HG03460 (cell line): ENCODE results near the gene FLT3.
"Not testable (repeated sequence)": the region's sequence is repeated elsewhere in the genome, so short reads cannot be mapped to it uniquely, and the experiment has no call there.

ENCODE experiments used
- ATAC-seq: cut with Tn5 transposase; IDR thresholded peaks from one replicate; pipeline ENCODE4 v1.9.1; 2021; ENCODE audit not compliant: unreplicated experiment

FLT3 gene

DNA sequence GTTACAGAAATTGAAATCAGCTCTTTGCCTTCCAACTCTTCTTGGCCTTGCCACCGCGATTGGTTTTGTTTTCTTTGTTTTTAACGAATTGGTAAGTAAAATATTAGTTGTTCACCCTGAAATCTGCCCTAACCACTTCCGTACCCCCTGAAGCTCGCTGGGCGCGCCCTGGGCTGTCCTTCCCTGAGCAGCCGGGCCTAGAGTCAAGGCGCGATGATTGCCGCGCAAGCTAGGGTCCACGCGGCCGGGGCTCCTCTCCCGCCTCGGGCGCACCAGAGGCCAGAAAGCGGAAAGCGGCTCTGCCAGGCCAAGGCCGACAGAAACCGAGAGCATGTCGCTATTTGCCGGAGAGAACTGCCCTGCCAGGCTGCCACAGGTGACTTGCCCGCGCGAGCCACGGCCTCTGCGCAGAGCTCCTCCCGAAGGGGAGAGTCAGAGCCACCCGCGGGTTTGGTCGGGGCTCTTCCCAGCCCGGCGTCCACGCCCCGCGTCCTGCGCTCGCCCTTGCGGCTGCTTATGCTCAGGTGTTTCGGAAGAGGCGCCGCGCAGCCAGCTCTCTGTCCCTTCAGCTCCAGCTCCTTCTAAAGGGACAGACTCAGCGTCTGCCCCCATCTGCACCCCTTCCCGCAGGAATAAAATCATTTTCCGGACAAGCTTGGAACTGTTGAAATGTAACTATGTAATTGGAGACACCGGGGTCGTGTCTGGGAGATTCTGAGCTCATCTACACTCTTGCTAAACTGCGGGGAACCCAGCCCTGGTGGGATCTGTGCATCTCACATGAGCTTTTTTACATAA is 124.6 kb downstream of the FLT3 start:
- no peak for ATAC-seq

DNA sequence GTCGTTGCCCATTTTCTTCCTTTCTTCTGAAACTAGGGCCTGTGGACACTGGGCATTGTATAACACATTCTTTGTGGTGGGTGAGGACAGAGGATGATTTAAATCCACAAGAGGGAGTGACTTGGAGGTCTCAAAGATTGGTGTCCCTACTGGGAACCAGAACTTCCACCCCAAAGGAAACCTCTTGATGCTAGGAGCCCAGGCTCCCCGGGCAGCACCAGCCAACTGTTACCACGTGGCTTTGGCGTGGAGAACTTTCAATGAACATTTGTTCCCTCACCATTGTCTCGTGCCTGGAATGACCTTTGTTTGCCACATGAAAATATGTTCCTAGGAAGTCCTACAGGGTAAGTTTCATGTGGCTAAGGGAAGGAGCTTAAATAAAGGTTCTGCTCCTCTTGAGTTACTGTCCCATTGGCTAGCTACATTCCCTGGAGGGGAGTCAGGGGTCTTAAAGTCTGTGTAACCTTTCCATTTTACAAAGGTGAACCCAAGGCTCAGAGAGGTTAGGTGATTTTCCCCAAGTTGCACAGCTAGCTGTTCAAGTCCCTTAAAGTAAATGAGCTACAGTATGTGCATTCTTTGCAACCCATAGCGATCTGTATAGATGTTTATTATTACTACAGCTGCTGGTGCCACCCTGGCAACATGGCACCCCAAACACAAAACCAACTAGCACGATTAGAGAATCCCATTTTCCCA is 126.3 kb downstream of the FLT3 start:
- no peak for ATAC-seq

DNA sequence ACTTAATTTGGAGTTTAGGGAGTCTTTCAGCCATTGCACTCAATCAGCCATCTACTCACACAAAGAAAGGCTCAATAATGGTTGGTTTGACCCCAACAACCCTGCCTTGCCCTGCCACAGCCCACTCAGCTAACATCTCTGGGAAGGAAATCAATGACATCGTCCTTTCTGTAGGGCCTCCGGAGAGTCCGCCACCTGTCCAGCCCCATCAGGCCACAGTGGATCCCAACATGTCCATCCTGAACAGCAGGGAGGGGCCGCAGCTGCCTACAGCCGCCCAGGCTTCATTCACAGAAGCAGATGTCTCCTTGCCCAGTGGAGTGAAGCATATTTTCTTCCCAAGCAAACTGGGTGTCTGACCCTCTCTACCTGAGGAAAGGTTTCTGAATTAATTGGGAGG is 127.1 kb downstream of the FLT3 start:
- ATAC-seq: no peak

DNA sequence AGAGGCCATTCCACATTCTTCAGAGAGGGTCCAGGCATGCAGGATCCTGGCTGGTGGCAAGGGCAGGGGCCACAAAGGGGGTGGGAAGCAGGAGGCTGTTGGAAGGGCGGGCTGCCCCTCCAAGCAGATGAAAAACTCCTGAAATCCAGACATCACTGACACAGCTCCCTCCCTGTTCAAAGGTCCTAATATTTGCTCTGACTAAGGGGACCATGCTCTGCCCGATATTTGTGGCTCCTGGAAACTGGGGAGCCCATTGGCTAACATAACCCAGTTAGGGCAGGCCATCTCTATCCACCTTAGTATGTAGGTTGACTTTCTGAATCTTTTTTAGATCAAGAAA is 127.9 kb downstream of the FLT3 start:
- no peak for ATAC-seq

DNA sequence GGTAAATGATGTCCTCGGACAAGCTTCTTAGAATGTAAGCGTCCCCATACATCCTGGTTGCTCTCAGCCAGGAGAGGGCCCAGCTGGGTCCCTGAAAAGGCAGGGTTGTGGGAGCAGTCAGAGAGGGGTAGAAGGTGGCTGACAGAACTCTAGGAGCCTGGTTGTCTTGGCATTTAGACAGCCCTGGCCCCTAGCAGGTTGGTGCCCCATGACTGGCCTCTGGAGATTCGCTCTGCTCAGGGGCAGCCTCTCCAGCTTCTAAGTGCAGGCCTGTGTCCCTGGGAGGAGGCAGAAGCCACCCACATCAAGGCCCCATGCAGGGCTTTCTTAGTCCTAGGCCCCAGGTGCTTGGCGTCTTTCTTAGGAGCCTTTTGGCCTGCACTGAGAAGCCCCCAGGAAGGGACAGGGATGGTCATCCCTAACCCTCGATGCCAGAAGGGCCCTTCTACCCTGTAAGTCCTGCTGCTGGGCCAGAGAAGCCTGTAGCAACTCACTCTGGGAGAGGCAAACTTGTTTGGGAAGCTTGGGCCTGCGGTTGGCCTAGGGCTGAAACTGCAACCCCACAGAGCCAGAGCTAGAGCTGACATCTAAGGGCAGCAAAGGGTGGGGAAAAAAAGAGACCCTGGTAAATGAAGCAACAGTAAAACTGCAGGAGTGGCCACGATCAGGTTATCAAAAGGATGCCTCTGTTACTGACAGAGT is 128.4 kb downstream of the FLT3 start:
- ATAC-seq: no peak

DNA sequence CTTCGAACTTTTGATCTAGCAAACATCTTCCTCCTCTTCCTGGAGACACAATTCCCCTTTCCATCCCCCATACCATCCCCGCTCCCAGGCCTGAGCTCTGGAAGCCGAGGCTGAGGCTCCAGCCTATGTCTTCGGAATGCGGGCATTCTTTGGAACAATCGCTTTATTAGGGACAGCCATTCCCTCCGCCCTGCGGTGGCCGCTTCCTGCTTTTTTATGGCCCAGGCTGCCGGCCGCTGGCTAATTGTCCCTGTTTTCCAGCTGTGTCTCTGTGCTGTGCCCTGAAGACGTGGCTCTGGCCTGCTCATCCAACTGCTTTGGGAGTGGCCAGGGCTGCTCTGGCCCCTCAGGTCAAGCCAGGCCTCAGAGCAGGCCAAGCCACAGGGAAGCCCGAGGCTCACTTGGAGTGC is 129.1 kb downstream of the FLT3 start:
- no peak for ATAC-seq

DNA sequence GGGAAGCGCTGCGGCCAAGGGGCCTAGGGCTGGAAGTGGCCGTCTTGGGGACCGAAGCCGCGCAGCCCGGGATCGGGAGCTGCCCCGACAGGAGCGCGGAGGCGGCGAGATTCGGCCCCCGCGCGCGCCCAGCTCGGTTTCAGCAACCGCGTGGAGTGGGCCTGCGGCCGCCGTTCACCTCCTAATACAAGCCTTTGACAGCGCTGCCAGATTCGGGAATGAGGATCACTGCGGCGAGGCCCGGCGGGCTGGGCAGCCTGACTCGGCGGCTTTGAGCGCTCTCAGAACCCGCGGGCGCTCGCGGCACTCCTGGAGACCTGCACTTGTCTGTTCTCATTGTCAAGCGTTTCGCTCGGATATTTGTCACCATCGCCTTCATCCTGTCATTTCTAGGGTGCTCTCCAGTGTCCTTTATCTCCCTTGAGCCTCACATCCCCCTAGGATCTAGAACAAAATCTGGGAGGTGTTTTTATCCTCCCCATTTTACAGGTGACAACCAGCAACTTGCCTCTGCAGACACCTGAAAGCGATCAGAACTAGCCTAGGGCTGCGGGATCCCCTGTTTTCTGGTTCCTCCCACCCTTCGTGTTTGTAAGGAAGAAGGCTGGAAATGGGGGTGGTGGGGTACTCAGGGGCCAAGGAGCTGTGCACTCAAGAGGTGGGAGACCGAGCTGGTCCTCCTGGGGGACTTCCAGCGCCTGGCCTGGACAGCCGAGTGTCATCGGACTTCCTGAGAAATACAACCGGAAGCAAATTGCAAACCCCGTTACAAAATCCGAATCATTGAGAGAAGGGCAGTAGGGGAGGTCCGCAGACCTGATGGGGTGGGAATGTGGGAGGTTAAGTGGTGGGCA is 129.8 kb downstream of the FLT3 start:
- ATAC-seq: no peak

DNA sequence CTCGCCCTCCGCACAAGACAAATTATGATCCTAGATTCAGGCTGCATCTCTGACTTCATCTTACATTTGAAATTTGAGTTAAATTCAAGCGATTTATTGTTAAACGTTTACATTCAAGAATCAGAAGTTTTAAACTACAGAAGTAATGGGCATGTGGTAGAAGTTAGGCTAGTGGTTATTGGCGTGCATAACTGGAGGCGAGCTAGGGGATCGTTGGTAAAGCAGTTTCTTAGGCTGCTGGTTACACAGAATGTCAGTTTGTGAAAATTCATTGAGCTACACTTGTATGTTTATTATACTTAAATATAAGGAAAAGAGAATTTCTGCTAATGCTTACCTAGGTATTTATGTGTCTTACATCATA is 130.5 kb downstream of the FLT3 start:
- no peak for ATAC-seq

DNA sequence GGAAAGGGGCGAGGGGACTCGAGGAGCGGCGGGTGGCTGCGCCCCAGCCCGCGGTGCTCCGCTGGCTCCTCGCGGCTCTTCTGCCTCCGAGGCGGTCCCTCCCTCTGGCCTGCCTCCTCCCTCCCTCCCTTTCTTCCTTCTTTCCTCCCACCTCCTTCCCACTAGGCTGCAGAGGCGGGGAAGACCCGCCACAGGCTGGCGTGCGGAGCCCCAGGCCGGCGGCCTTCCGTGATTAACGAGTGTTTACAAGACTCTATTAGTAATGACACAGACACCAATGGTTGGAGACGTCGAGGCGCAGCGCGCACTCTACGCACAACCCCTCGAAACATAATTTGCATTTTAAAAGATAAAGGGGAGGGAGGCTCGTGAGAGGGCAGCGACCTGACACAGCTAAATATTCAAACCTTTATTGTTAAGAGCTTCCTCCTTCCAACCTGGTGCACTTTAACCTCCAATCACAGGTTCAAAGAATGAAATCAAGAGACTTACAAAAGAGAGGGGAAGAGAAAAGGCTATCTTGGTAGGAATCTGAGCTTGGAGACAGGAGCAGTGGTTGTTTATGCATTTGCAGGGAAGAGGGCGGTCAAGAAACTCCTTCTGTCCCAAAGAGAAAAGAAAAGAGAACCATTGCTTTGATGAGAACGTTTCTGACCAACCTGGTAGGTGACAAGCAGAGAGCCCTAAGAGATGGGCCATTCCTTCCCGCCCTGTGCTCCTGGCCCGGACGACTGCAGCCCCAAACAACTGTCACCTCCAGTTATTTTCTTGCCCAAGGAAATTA is 131.1 kb downstream of the FLT3 start, which contains the start of gene CDX2:
CDX2 (minus strand) TSS at position 234 of the 784 bp plus-strand sequence. CDS start 309 bp downstream, outside the sequence.
- no peak for ATAC-seq

DNA sequence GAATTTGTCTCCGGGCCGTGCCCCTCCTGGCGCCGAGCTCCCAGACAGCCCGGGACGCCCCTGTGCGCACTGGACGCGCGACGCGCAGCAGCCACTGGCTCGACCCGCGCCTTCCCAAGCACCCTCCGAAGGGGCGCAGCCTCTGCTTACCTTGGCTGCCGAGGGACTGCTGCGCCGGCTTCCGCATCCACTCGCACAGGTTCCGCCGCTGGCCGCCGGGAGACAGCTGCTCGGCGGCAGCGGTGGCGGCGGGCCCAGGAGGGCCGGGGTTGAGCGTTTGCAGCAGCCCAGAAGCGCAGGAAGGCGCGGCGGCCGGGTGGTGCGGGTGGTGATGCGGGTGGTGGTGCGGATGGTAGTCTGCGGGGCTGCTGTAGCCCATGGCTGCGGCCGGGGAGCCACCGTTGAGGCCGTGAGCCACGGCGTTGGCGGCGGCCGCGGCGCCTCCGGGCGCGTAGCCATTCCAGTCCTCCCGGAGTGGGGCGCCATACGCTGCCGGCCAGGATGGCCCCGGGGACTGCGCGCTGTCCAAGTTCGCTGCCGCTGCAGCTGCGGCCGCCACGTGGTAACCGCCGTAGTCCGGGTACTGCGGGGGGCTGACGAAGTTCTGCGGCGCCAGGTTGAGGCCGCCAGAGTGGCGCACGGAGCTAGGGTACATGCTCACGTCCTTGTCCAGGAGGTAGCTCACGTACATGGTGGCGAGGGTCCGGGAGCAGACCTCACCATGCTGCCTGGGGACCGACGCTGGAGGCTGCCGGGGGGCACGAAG is 131.9 kb downstream of the FLT3 start:
- ATAC-seq: no peak

DNA sequence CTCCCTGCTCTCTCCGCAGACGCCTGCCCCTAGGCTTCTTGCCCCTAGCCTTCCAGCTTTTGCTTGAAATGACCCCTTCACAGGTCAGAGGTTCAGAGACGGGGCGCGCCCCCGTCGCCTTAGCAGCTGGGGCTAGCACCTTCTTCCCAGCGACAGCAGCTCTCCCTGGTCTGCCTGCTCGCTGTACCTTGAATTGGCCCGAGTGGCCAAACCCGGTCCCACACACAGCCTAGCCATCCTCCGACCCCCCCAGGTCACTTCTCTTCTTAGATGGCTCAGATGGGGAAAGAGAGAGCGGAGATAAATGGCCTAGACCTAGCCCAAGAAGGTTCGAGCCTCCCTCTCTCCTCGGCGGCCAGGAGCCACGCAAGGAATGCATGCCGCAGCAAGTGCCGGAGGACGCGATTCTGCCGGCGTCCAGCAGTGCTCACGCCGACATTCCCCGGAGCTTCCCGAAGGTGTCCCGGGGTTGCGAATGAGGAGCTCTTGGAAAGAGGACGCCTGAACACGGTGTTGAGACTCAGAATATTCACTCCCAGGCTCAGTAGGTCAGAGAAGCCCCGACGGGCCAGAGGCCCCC is 132.6 kb downstream of the FLT3 start:
- no peak for ATAC-seq

DNA sequence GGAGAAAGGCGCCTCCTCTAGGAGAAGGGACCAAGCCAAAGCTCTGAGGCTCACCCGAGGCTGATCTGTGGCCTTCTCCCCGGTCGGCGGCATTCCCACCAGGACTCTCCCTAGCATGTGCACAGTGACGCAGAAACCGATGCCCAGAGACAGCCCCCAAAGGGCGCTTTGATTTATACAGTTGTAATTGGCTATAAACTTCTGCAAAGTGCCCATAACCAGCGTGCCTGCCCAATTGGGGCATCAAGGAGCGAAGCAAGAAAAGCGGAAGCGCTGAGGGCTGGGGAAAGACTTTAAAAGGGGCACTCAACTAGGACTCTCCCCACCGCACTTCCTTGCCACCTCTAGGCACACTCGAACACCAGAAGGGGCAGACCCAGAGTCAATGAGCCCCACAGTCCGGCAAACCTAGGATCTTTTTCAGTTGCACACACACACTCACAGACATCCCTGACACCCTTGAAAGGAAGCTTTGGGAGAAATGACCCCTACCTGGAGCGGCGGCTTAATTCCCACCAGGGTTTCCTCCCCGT is 133.1 kb downstream of the FLT3 start:
- no peak for ATAC-seq

DNA sequence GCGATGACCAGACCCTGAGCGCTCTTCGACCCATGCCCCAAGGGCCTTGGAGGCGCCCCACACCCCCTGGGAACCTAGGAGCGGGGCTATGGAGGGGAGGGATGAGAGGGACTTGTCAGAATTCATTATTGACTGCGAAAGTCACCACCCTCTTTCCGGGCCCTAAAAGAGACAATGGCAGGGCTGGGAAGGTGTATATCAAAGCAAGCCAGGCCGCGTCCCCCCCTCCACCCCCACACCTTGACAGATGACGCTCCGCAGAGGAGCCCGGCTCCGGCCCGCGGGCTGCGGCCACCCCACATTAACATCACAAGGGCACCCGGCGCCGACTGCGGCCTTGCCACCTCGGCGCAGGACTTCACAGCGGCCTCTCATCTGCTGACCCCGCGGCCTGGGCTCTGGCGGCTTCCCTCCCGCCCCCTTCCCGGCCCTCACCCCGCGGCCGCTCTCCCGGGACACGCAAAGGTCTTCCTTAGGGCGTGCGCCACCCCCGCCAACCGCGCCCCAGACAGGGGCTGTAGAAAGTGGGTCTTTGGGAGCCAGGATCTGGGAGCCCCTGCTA is 133.7 kb downstream of the FLT3 start:
- ATAC-seq: no peak

DNA sequence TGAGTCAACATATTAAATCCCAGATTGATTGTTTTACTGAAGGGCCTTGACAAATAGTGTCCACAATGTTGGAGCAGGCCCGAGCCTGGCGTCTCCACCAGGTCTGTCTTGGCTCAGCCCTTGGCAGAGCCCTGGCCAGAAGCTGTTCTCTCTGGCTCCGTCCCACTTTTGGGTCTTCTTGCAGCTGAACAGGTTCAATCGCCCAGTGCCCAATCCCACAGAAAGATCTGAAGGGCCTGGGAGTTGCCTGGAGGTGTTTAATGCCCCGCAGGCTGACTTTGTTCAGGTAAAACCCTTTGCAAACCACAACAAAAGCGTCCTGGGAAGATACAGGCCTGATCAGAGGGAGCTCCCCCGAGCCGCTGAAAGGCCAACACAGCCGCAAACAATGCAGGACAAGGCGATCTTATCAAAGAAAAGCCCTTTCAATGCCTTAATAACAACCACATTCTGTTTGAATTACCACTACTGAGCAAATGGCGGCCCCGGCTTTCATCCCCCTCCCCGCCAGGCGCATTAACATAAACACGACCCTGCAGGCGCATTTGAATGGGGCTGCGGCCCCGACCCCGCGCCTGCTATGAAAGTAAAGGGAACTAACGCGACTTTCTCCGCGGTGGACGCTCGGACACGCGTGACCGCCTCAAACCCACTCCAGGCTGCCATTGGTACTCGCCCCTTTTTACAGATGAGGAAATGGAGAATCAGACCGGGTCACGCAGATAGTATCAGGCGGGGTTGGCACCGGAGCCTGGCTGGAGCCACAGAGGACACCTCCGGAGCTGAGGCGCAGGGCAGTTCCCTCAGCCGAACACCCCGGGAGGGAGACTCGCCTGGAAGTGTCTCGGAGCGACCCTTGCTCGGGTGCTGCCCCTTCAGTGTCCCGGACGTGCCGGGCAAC is 134.4 kb downstream of the FLT3 start:
- ATAC-seq: no peak

DNA sequence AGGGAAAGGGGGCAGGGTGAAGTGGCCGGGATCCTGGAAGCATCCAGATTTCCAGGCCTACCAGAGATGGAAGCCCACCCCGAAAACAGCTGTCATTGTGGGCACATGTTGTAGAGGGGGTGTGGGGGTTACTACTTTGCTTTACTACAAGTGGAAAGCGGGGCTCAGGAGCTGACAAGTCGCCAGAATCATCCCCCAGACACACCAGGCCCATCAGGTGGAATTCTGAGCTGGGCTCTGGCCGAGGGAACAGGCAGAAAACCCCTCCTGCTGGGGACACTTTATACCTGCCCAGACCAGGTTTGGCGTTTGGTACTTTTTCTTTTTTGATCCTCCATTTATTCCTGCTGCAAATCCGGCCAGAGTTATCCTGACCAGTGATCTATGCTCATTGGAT is 135.0 kb downstream of the FLT3 start:
- no peak for ATAC-seq

DNA sequence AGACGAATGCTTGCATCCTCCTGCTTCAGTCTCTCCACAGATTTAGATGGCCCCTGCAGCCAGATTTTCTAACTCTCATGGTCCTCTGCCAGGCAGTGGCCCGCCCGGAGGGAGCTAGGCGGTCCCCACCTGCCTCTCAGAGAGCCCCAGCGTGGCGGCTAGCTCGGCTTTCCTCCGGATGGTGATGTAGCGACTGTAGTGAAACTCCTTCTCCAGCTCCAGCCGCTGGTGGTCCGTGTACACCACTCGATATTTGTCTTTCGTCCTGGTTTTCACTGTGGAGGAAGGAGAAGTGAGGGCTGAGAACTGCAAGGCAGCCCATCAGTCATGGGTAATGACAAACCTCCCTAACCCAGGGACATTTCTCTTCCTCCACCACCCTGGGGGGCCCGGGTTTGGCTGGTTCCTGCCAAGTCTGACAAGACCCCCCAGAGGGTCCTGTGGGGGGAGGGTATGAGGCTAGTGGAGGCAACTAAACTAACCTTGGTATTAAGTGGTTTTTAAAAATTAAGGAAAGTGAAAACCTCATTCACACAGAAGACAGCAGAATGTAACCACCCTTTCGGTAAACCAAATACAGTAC is 135.5 kb downstream of the FLT3 start:
- no peak for ATAC-seq

DNA sequence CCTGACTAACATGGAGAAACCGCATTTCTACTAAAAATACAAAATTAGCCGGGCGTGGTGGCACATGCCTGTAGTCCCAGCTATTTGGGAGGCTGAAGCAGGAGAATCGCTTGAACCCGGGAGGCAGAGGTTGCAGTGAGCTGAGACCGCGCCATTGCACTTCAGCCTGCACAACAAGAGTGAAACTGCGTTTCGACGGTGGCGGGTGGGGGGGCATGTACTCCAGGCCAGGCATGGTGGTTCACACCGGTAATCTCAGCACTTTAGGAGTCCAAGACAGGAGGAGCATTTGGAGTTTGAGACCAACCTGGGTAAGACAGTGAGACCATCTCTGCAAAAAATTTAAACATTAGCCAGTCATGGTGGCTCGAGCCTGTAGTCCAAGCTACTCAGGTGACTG is 136.2 kb downstream of the FLT3 start:
- not testable (repeated sequence) for ATAC-seq
